NCI-H82 treated with DMSO at 0.1 percent for 48 hours (cell line): Measurements from ENCODE around the gene CCDC188.

Experiments
- DNase-seq: peaks from one replicate; lab custom pipeline; 2025; ENCODE audit not compliant: unreplicated experiment; lab: John Stamatoyannopoulos, UW

Gene CCDC188

DNA sequence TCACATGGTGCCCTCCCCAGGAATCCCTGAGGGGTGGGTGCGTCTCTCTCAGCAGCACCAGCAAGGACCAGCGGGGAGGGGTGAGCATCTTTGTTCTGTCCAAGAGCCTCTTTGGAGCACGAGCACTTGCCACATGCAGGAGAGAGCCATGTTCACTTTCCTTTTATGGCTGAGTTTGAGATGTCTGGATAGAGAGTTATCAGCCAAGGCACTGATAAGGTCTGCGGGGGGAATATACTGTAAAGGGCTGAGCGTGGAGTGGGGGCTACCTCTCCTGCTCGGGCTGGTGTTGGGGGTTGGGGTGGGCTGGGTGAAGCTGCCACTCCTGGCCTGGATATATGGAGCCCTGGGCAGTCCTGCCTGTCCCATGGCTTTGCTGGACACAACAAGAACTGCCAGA lies 34.9 kb upstream of the CCDC188 start:
- DNase-seq: no peak

DNA sequence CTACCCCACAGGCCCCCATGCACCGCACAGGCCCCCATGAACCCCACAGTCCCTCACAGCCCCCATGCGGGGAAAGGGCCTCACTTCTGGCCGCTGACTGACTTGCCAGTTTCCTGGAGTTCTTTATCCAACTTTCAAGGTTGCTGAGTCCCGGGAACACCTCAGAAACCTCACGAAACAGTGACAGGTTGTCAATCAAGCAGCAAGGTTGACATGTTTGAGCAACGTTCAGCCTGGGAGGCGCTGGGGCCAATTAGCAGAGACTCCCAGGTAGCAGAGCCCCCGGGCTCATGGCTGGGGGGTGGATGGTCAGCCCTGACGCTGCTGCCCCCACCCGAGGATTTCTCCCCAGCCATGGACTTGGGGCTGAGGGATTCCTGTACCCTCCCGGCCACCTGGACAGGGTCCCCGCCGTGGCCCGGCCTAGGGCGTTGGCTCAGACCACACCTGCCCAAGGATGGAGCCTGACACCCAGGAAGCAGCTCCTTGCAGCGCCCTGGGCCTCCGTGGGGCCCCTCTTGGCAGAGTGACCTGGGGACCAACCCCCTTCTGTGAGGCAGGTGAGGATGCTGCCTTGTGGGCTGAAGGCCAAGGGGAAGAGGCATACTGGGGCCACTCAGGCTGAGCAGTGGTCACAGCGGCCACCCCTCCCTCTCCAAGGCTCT lies 33.8 kb upstream of the CCDC188 start:
- no peak for DNase-seq

DNA sequence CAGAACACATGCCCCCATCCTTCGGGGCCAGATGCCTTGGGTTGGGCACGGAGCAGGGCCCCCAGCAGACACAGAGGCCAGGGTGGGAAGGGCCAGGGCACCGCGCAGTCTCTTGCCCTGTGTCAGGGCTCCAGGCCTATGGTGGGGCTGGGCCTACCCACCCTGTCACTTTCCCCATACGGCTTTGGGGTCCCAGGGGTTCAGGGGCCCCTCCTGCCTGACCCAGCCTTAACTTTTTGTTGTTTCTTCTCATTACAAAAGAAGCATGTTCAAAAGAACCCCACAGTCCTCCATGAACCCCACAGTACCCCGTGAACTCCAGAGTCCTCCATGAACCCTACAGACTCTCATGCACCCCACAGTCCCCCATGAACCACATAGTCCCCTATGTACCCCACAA lies 33.0 kb upstream of the CCDC188 start:
- no peak for DNase-seq

DNA sequence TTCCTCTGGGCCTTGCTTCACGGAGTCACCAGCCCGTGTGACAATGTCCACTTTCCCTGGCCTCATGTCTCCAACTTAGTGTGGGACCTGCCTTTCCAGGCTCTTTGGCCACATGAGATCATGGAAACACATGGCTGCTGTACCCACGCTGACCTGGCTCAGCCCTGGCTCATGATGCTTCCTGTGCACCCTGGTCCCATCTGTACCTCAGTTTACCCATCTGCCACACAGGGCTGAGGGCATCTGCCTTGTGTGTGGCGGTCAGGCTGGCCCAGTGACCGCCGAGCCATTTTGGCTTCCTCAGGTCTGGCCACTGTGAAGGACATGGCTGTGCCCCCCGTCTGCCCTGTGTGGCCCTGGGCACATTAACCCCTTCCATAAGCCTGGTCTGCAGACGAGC lies 32.2 kb upstream of the CCDC188 start:
- DNase-seq: no peak

DNA sequence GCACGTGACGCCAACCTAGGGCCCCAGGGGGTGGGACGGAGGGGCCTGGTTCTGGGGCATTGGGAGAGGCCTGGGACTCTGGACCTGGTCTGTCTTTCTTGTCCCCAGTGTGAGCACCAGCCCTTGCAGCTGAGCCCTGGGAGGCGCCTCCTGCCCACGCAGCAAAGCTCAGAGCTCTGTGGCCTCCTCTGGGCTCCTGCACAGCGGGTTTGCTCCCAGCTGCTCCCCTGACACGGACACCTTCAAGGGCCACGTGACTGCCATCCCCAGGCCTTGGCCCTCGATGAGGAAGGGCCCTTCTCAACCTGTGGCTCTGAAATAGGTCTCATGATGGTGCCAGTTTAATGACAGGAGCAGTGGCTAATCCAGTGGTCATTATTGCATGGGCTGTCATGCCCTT lies 31.5 kb upstream of the CCDC188 start:
- no peak for DNase-seq

DNA sequence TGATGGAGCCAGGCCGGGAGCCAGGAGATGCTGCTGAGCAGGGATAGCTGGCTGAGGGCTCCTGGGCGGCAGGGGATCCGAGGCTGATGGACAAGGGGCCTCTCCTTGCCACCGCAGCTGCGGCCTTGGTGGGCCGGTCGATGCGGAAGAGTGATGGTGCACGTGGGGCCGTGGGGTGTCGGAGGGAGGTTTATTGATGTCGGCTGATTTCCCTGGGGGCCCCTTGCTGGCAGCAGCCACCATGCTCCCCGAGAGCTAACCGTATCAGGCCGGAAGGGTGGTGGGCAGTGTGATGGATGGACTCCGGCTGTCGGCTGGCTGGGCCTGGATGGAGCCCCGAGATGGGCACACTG lies 31.0 kb upstream of the CCDC188 start:
- DNase-seq: no peak

DNA sequence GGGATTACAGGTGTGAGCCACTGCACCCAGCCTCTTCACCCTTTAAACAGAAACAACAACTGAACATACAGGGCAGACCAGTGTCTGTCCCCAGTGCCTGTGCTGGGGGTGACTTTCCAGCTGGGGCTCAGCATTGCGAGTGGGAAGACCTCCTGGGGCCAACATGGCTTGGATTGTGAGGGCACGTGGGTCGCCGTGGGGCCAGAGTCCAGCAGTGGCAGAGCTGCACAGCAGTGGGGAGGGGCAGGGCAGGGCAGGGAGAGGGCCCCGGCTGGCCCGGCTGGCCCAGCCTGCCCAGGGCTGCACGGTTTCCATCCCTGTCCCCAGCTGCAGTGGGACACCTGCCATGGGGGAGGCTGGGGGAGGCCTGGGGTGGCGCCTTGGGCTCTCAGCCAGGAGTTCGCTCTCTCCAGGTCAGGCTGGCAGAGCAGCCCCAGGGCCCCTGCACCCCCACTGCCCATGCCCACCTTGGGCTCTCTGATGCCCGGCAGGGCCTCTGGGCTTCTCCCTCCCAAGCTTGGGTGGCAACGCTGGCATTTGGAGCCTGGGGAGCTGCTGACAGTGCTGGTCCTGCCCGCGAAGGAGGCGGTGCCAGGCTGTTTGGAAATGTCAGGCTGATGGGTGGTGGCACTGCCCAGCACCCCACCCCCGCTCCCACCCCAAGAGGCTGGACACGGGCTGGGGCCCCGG lies 30.5 kb upstream of the CCDC188 start:
- DNase-seq: no peak

DNA sequence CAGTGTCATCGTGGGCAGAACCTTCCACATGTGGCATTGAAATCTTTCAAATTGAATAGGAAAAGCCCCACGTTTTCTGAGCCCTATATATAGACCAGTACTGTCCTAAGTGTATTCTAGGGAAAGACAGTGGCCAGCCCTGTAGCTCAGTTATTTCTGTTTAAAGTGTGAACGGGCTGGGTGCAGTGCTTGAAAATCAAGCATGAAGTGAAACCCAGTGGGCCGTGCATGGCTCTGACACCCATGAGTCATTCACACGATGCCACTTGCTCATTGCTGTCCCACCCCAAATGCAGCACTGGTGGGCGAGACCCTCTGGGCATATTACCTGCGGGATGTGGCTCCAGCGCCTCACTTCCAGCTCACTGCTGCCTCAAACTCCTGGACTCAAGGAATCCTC lies 29.8 kb upstream of the CCDC188 start:
- DNase-seq: no peak

DNA sequence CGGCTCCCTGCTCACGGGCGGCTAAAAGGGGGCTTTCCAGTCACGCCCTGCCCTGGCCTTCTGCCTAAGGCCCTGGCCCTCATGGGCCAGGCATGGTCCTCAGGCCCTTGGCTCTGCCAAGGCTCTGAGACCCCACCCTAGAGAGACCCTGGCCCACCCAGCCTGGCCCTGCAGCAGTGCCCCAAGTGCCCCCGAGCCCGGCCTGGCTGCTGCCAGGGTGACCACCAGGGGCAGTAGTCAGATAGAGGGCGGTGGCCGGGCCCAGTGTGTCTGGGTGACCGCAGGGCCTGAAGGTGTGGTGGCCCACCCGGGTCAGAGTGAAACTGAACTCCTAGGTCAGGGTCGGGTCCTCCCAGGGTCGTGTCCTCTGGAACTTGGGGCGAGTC lies 29.4 kb upstream of the CCDC188 start:
- no peak for DNase-seq

DNA sequence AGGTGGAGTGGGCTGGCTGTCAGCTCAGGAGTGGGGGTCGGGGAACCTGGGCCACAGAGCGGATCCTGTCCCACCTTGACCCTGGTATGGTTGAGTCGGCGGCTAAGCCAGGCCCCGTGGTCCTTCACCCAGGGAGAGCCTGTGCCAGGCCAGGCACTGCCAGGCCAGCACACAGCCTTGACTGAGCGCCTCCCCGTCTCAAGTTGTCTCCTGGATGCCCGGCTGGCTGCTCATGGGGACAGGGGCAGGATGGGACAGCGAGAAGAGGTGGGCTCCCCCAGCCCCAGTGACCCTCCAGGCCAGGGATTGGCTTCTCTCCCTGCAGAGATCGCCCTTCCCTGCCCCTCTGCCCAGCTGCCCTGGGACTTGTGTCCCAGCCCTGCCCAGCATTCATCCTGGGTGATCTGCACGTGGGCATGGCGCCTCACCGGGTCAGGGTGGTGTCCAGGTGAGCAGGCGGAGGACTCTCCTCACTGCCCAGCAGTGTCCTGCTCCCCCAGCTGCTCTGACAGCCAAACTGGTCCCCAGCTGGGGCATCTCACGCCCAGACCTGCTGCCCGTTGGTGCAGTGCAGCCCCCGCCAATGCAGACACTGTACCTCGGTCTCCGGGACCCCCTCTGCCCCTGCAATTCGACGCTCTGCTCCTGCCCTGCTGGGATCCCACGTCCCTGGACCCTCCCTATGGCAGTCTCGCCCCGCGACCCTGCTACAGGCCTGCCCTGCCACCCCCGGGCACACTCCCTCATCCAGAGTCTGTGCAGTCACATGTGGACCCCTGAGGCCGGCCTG lies 28.8 kb upstream of the CCDC188 start:
- DNase-seq: no peak

DNA sequence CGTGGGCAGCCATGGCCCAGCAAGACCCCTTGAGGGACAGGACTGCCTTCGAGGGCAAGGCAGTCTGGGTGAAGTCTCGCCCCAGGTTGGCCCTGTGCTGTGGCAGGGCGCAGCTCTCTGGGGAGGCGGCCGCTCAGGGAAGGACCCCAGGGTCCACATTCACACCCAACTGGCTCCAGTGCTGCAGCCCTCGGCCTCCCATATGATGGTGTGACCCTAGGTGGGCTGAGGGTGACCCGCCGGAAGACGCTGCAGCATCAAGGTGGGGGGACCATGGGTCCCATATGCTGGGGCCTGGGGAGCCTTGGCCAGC lies 28.0 kb upstream of the CCDC188 start:
- no peak for DNase-seq

DNA sequence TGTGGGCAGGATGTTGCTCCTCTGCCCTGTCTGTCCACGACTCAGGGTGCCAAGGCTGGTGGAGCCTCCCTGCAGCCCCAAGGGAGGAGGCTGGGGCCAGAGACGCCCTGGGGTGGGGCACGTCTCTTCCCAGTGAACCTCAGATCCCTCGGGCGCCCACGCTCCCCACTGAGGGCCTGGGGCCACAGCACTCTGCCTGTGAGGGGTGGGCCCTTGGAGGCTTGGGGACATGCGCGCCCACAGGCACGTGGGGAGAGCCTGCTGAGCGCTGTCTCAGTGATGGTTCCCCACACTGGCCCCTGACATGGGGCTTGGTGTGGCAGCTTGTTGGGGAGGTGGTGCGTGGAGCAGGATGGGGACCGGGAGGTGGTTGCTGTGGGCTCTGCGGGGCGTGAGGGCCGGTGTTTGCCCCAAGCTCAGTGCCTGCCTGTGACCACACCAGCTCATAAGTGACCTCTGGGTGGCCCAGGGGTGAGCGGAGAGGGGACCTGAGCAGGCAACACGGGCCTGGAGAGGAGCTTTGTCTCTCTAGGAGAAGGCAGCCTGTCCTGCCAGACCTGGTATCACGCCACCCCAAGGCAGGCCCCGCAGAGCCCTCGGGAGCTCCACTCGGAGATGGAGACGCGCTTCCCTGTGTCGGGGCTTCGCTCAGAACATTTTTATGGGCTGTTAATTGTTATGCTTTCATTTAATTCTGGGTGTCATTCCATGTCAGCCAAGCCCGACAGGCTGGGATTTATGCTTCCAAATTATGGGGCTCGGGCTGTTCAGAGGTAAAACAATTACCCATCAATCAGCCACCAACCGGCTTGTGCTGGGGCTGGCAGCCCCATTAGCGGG lies 27.4 kb upstream of the CCDC188 start:
- no peak for DNase-seq

DNA sequence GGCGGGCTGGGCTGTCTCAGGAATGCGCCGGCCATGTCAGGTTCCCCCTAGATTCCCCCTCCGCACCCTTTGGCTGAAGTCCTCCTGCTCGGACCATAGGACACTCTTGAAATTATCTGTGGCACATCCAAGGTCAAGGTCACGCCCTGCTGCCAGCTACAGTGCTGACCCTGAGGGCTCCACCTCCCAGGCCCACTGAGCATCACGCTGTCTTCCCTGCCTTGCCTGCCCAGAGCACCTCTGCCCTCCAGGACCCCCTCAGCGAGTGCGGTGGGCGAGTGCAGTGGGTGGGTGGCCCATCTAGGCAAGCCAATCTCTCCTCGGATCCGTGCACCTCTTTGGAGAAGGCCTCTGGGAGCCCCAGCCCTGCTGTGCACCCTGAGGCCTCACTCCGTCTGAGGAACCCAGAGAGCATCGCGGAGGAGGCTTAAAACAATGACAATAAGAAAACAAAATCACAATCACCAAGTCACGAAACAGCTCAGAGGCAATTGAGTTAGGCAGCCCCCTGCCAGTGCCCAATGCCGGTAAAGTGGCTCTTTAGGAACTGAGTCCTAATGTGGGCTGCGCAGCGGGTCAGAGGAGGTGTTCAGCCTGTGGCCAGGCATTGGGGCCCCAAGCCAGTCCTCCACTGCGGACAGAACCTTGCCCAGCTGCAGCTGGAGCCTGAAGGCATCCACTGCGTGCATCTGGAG lies 26.5 kb upstream of the CCDC188 start:
- DNase-seq: no peak

DNA sequence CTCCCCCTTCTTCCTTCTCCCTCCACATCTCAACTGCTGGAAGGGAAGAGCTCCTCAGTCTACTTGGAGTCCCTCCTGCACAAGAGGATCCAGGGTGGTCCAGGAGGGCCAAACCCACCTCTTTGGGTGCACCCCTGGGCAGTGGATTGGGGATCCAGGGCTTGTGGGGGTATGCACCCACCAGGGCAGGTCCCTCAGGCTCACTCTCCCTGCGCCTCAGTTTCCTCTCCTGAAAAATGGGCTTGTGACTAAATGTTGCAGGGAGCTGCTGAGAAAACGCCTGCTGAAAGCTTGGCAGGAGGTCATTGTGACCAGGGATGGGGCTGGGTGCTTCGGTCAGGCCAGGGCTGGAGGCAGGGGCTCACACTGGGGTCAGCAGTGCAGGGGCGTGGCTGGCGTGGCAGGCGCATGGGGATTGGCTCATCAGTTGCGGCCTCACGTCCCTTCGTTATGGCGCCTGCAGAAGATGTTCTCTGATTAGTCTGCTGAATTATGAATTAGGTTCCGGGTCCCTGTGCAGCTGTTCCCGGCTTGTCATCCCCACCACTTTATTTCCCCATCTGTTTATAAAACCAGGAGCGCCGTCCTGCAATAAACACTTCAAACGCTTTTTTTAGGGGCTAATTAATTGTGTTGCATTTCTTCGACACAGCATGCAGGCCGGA lies 25.7 kb upstream of the CCDC188 start:
- DNase-seq: no peak

DNA sequence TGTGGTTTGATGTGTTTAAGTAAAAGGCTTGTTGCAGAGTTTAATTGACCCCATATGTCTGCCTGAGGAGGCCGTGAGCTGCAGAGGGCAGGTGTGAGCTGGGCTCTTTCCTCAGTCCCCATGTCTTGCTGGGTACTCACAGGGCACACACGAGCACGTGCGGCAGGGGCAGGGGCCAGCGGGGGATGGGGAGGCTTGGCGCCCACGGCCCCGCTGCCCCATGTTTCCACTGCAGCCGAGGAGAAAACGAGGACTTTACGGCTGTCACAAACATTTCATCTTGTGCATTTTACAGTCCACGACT lies 24.7 kb upstream of the CCDC188 start:
- no peak for DNase-seq

DNA sequence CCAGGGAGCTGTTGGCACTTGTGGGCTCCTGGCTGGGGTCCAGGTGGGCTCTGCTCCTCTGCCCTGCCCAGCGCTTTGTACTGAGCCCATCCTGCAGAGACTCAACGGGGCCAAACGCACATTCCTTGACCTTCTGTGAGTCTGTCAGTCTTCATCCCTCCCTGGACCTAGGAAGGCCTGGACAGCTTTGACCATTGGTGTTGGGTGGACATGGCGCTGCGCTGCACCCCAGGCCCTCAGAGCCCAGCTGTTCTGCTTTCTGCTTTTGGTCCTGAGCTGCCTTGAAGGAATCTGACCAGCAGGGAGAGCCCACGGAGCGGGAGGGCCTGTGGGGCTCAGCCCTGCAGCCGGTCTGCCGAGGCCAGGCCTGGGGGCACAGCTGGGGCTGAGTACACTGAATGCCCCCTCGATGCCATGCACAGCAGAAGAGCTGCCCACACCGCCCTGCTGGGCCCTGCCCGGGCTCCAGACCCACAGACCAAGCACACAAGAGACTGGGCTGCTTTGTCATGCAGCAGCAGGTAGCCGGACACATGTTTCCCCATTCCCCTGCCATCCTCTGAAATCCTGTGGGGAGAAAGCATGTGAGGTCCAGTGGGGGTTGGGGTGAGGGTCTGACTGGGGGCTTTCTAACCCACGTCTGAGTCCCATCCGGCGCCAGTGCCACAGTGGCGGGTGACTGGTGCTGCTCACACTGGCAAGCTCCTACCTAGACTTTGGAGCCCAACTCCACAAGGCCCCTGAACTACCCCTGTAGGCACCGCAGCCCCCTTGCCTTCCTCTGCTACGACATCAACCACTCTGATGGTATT lies 24.1 kb upstream of the CCDC188 start:
- no peak for DNase-seq

DNA sequence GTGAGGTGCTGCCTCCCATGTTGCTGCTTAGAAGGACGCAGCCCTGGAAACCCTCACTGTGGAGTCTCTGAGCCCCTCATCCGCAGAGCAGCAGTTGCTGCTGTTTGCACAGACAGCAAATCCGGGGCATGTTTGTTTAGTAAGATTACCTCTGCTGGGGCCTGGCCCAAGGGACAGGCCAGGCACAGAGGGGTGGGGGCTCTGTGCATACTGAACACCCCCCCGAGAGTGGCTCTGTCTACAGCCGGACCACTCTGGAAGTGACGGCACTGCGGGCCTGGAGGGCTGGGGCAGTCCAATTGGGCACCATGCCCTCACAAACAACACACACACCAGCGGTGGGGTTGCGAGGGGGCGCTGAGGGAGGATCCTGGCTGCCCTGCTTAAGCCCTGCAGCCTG lies 22.9 kb upstream of the CCDC188 start:
- DNase-seq: no peak

DNA sequence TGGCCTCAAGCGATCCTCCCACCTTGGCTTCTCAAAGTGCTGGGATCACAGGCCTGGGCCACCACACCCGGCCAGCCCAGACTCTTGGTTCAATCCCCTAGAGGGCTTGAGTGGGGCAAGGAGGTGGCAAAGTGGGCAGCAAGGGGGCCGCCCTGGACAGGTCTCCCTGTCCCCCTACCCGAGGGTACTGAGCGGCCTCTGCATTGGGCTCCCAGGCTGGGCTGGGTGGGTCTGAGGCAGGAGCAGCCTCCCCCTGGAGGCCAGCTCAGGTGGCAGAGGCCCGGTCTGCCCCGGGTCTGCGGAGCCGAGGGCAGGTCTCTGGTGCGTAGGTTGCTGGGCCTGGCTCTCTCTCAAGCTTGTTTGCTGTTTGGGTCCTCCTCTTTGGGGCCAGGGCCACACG lies 22.4 kb upstream of the CCDC188 start:
- no peak for DNase-seq

DNA sequence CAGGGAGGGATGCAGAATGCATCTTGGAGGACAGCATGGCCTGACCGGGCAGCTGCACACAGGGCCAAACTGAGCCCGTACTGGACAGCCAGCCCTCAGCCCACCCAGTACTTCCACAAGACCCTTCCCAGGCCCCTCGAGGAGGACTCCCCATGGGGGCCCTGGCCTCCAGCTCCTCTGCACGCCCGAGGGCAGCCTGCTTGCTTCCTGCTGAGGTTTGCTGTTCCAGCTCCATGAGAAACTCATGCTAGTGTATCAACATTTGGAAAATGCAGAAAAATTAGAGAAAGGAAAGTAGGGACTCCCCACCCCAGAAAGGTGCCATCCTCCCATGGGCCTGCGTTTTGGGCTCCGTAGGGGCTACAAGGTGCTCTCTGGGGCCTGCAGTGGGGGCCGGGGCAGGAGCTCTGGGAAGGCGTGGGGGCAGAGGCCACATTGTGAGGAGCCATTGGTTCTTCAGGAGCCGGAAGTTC lies 21.3 kb upstream of the CCDC188 start:
- no peak for DNase-seq
